Measurements from ENCODE around the gene LRBA.
"Not testable (repeated sequence)": the region's sequence is repeated elsewhere in the genome, so short reads cannot be mapped to it uniquely, and the experiment has no call there.

LRBA gene

GRCh38 chr4:150743564-150744342 is 271.3 kb downstream of the LRBA start:
- DNase-seq (ENCODE audit: low read depth in 2 of 2) = no peak

DNA sequence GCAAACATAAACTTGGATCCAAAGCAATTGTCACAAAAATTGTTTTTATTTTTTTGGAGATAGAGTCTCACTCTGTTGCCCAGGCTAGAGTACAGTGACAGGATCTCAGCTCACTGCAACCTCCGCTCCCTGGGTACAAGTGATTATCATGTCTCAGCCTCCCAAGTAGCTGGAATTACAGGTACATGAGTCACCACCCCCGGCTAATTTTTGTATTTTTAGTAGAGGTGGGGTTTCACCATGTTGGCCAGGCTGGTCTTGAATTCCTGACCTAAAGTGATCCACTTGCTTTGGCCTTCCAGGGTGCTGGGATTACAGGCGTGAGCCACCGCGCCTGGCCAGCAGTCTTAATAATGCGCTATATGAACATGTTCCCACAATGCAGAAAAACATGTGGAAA is 272.2 kb downstream of the LRBA start:
- DNase-seq (ENCODE audit: low read depth in 2 of 2) = not testable (repeated sequence)

GRCh38 chr4:150739591-150739990 is 275.5 kb downstream of the LRBA start:
- DNase-seq (ENCODE audit: low read depth in 2 of 2) = no peak

DNA sequence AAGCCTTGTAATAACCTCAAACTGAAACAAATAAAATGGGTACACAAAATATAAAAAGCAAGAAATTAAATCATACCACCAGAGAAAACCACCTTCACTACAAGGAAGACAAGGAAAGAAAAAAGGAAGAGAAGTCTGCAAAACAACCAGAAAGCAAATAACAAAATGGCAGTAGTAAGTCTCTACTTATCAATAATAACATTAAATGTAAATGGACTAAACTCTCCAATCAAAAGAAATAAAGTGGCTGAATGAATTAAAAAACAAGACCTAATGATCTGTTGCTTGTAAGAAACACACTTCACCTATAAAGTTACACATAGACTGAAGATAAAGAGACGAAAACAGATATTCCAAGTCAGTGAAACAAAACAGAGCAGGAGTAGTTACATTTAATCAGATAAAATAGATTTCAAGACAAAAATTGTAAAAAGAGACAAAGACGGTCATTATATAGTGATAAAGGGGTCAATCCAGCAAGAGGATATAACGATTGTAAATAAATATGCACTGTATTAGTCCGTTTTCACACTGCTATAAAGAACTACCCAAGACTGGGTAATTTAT is 289.0 kb downstream of the LRBA start:
- no peak for DNase-seq (ENCODE audit: low read depth in 2 of 2)

DNA sequence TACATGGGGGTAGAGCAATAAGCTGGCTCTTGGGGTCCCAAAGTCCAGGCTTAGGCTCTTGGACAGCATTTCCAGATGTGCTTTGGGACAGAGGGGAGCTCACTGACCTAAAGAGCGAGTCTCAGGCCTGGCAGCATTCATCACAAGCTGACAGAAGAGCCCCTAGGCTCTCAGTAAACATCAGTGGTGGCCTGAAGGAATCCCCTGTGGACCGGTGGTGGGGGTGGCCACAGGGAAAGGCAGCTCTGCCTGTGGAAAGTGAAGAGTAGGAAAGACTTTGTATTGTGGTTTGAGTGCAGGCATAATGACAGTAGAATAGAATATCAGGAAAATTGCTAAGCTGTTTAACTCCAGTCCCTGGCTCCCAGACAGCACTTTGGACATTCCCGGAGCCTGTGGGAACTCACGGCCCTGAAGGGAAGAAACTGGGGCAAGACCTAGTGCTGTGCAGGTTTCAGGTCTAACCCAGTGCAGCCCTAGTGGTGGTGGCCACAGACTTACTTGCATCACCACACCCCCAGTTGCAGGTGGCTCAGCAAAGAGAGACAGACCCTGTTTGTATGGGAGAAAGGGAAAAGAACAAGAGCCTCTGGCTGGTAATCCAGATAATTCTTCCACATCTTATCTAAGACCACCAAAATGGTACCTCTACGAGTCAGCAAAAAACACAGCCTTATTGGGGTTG is 291.2 kb downstream of the LRBA start:
- no peak for DNase-seq (ENCODE audit: low read depth in 2 of 2)

DNA sequence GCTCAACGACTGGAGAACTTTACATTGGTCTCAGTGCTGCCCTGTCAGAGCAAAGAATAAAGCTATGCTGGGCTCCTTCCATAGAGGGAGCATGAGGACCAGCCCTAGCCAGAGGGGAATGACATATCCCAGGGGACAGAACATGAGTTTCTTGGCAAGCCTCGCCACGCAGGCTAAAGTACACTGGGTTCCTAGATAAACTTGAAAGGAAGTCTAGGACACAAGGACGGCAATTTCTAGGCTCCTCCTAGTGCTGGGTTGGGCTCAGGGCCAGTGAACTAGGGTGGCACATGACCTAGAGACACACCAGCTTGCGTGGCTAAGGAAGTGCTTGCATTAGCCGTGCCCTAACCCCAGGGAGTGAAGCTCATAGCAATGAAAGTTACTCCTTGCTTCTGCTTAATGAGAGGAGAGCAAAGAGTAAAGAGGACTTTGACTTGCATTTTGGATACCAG is 292.1 kb downstream of the LRBA start:
- no peak for DNase-seq (ENCODE audit: low read depth in 2 of 2)

- no peak for DNase-seq (ENCODE audit: low read depth in 2 of 2)
Measured at GRCh38 chr4:150720973-150721518, 294.0 kb downstream of the LRBA start.

GRCh38 chr4:150717952-150718351 is 297.1 kb downstream of the LRBA start:
- no peak for DNase-seq (ENCODE audit: low read depth in 2 of 2)

GRCh38 chr4:150714462-150715438 is 300.3 kb downstream of the LRBA start:
- DNase-seq (ENCODE audit: low read depth in 2 of 2) = no peak

DNA sequence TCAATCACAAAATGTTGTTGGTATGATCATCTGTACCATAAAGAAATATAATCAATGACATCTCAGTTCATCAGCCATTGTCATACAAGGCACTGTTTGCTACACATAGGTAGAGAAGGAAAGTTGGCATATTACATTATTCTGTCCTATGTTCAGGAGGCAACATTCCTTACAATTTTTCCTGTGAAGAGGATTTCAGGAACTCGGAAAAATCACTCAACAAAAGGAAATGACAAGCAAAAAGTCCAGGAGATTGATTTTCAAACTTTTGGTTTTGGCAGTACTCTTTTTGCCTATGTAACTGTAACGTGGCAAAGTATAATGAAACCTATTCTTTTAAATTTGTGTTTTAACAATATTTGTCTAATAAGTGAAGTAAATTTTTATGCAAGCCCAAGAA is 301.8 kb downstream of the LRBA start:
- DNase-seq (ENCODE audit: low read depth in 2 of 2) = no peak

- DNase-seq (ENCODE audit: low read depth in 2 of 2) = no peak
Measured at GRCh38 chr4:150710770-150711375, 304.2 kb downstream of the LRBA start.

DNA sequence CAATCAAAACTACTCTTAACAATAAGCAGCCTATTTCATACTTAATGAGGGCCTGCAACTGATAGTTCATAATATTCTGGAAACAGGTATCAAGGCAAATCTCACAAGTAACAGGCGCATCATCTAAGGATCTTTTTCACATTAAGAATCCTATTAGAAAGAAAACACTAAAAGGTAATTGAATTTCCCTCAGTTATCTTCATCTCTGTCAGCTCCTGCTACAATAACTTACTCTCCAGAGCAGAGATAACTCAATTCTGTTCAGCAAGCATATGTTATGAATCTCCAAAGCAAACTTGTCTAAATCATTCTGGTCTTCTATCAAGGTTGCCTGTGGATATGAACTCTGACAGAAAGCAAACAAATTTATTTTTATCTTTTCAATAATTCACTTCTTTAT is 307.1 kb downstream of the LRBA start:
- no peak for DNase-seq (ENCODE audit: low read depth in 2 of 2)

DNA sequence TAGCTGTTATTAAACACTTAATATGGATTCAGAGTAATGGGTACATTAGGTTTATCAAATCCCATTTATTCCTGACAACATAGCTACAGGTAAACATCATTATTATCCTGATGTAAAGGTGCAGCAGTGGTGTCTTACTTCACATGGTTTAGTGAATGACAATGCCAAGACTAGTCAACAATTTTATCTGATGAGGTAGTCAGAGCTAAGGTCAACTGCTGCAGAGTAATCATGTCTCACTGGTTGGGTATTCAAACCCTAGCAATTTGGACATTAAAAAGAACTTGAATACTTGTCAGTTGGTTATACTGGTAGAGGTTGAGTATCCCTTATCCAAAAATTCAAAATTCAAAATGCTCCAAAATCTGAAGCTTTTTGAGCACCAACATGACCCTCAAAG is 315.5 kb downstream of the LRBA start:
- DNase-seq (ENCODE audit: low read depth in 2 of 2) = no peak

- no peak for DNase-seq (ENCODE audit: low read depth in 2 of 2)
Measured at GRCh38 chr4:150695162-150695561, 319.9 kb downstream of the LRBA start.

GRCh38 chr4:150694438-150694837 is 320.6 kb downstream of the LRBA start:
- no peak for DNase-seq (ENCODE audit: low read depth in 2 of 2)

DNA sequence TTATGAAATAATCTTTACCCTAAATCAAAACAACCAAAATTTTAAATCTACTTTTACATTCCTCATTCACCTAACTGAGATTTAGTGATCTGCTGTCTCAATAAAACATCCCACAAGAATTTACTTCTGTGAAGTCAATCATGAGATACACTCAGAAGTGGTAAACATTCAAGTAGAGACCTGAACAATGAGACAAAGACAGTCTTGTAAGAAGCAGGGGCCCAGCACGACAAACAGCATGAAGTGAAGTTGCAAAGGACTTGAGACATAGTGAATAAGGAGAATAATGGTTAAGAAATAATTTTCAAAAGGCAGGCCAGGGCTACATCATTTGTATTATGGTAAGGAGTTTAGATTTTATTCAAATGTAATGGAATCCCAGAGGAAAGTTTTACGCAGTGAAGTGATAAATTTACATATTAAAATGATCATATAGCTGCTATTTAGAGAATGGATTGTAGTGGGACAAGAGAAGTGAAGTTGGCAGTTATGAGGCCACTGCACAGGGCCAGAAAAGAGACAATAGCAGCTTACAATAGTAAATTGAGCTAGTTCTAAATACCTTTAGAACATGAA is 331.2 kb downstream of the LRBA start:
- no peak for DNase-seq (ENCODE audit: low read depth in 2 of 2)

- no peak for DNase-seq (ENCODE audit: low read depth in 2 of 2)
Measured at GRCh38 chr4:150682126-150682525, 333.0 kb downstream of the LRBA start.

DNA sequence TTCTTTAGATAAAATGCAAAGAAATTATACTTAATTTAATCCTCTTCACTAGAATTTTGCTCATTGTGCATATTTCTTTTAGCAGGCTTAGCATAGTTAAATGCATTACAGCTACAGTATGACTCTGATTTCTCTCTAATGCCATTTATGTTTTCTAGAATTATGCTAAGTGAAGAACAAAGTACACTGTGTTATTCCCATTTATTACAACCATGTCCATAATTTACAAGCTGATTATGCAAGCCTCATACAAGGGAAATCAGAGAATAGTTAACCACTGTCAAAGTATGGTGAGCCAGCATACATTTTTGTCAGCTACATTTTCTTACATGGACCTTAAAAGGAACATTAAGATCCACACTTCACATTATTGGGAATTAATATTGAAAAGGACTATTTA is 334.0 kb downstream of the LRBA start:
- DNase-seq (ENCODE audit: low read depth in 2 of 2) = no peak

- DNase-seq (ENCODE audit: low read depth in 2 of 2) = no peak
Measured at GRCh38 chr4:150680651-150681050, 334.4 kb downstream of the LRBA start.

GRCh38 chr4:150679765-150680343 is 335.2 kb downstream of the LRBA start:
- DNase-seq (ENCODE audit: low read depth in 2 of 2) = peak; percentile 6 to 7
